HG02642 (cell line): ENCODE measurements around the gene CRIM1.
A peak's percentile ranks its signal among the peaks of the same experiment; 100 is the strongest.
"Not testable (repeated sequence)": the region's sequence is repeated elsewhere in the genome, so short reads cannot be mapped to it uniquely, and the experiment has no call there.

Experiments used
- ATAC-seq: cut with Tn5 transposase; IDR thresholded peaks from one replicate; pipeline ENCODE4 v1.9.1; 2021; ENCODE audit warnings: mild to moderate bottlenecking; ENCODE audit not compliant: unreplicated experiment, poor library complexity

The CRIM1 gene, protein sequence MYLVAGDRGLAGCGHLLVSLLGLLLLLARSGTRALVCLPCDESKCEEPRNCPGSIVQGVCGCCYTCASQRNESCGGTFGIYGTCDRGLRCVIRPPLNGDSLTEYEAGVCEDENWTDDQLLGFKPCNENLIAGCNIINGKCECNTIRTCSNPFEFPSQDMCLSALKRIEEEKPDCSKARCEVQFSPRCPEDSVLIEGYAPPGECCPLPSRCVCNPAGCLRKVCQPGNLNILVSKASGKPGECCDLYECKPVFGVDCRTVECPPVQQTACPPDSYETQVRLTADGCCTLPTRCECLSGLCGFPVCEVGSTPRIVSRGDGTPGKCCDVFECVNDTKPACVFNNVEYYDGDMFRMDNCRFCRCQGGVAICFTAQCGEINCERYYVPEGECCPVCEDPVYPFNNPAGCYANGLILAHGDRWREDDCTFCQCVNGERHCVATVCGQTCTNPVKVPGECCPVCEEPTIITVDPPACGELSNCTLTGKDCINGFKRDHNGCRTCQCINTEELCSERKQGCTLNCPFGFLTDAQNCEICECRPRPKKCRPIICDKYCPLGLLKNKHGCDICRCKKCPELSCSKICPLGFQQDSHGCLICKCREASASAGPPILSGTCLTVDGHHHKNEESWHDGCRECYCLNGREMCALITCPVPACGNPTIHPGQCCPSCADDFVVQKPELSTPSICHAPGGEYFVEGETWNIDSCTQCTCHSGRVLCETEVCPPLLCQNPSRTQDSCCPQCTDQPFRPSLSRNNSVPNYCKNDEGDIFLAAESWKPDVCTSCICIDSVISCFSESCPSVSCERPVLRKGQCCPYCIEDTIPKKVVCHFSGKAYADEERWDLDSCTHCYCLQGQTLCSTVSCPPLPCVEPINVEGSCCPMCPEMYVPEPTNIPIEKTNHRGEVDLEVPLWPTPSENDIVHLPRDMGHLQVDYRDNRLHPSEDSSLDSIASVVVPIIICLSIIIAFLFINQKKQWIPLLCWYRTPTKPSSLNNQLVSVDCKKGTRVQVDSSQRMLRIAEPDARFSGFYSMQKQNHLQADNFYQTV

DNA sequence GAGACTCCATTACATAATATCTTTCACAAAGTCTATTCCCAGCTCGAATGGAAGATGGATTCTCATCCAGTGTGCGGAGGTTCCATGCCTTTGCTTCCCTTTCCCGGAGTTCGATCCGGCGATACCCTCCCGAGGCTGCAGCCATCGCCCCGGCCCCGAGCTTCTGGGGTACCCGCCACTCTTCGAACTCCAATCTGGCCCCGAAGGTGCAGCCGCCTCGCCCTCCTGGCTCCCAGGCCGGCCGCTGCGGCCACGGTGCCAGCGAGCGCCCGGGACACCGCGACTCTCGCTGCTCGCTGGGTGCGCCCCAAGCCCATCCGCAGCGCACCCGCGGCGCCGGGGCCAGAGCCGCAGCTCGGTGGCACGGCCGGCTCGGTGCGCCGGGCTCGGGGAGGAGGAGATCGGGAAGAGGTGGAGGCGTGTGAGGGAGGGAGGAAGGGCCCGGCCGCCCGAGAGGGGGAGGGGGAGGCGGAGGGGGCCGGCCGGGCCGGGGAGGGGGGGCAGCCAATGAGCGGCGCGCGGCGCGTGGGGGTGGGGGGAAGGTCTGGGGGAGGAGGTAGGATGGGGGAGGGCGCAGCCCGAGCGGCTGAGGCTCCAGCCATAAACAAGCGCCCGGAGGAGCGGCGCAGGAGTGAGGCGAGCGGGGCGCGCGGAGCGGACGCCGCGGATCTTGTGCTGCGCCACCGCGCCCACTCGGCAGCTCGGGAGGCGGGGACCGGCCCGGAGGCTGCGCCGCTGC lies at the start of gene CRIM1:
Gene CRIM1, plus strand, starts transcription at position 628 of the 739 bp plus-strand sequence. CDS start 515 bp downstream, outside the sequence.
- ATAC-seq, result peak; percentile 58

DNA sequence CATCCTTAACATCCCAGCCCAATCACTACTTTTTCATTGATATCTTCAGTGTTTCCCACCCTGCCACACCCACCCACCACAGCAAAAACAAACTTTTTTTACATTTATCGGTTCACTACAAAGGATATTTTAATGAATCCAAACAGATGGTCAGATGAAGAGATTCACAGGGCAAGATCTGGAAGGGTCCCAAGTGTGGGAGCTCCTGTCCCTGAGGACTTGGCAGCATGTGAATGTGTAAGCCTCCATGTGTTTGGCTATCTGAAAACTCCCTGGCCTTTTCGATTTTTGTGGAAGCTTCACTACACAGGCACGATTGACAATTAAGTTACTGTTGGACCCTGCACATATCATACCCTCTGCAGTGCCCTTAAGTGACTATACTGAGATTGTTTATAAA lies 48.1 kb upstream of the CRIM1 start:
- no peak for ATAC-seq

DNA sequence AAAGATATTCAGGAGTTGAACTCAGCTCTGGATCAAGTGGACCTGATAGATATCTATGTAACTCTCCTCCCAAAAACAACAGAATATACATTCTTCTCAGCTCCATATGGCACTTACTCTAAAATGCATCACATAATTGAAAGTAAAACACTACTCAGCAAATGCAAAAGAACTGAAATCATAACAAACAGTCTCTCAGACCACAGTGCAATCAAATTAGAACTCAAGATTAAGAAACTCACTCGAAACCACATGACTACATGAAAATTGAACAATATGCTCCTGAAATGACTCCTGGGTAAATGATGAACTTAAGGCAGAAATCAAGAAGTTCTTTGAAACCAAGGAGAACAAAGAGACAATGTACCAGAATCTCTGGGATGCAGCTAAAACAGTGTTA lies 45.1 kb upstream of the CRIM1 start:
- ATAC-seq, result not testable (repeated sequence)

DNA sequence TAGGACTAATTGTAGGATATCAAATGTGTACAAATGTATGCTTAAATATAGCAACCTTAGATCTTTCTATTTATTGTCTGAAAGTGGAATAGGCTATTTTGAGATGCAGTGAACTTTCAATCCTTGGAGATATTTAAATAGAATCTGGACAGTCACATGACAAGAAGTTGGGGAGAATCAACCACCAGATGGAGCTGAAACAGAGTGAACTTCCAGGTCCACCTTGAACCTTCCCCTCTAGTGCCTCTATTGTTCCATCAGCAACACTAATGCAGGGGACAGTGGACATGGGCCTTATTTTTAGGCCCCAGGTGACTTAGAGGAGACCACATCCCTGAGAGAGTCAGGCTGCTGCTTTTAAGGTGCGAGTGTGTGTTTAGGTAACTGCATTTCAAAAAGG lies 37.0 kb upstream of the CRIM1 start:
- no peak for ATAC-seq

DNA sequence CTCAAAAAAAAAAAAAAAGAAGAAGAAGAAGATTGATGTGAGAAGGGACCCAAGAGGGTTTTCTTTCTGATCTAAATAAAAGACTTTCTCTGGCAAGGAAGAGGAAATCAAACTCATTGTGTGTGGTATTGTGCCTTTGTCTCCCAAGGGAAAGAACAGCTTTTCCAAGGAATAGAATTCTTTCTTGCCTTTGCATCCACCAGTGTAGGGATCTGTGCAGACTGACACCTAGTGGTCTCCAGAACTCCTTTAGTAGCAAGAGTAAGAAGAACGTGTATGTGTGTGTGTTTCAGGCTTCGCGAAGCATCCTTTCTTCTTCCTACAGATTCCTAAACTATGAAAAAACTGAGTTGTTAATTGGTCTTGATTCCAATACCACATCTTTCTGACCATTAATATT lies 33.5 kb upstream of the CRIM1 start:
- ATAC-seq, result no peak

DNA sequence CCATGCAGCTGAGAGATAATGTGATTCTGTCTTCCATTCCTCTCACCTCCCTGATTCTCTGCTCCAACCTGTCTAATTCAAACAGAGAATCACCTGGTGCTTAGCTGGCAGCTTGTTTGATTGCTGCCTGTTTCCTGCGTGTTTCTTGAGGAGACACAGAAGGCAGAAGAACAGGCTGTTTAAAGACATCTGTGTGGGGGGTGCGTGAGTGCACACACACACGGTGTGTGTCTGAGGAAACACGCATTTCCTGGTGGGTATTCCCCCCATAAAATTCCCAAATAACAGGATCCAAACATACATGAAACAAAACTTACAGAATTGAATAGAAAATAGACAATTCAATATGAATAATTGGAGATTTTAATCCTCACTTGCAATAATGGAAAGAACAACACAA lies 29.3 kb upstream of the CRIM1 start:
- ATAC-seq, result no peak

DNA sequence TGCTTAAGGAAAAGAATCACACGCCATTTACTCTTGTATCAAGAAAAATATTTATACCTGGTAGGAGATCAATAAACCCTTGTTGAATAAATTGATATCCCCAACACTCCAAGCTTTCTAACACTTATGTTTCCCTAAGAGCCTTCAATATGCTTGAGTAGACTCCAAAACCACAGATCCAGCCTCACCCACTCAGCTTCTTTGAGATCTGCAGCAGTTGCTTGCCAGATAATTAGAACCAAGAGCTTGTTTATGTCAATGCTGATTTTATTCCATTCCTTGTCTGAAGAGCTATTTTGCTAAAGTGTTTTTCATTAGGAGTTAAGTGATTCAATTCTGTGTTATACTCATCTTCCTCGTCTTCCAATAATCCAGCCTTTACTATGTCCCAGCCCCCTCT lies 26.3 kb upstream of the CRIM1 start:
- no peak for ATAC-seq

DNA sequence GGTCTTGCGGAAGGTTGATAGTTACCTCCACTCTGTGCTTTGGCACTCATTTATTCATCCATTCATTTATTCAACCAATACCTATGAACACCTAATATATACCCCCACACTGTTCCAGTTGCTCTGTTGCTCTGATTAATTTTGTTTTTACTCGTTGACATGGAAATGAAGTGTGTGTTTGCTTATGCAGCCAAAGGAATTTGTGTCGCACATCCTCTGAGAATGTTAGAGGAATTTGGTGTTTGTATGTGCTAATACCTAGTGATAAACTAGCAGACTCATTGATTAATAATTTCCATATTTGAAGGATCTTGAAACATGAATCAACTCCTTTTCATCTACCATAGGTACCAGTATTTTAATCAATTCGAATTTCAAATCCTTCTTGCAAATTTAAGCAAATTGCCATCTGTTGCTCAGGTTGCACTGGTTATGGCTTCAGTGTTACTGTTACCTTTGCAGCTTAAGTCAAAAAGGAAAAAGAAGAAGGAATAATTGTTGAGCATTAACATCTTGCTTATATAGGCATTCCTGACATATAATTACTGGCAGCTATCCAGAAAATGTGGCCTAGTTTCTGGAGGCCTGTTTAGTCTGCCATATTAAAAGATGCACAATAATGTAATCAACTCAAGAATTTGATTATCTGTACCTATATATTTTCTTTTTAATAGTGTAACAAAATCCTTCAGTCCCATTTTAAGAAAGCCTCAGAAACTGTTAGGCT lies 25.7 kb upstream of the CRIM1 start:
- no peak for ATAC-seq

DNA sequence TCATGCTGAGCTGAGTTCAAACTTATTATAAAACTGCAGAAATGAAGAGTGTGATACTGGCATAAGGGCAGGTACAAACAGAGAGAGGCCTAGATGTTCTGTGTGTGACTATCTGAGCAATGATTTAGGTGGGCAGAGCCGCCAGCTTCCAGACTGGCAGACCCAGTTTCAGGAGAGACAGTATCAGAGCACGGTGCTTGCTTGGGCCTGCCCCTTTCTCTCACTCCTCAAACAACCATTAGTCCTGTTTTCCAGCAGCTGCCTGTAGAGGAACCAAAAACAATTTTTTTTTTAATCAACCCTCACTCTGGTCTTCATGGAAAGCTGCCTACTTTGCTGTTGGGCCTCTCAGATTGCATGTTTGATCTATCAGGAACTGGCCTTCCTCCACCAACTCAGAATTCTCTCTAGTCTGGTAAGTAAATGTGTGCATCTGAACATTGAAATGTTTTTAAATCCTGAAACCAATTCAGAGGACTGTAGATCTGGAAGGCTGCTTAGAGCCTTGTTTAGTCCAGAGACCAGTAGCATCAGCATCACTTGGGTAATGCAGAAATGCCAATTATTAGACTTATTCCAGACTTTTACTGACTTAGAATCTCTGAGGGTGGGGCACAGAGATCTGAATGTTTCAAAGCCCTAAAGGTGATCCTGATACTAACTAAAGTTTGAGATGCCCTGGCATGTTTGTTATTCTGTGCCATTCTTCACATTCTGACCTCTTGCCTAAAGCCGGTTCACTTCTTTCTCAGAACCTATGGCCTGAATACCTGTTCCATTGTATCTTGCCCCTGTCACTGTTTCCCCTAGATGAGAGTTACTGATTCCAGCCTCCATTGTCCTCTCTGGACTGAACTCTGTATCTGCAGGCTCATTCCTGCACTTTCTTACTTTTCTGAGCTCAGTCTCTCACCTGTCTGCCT lies 24.8 kb upstream of the CRIM1 start:
- ATAC-seq, result no peak

DNA sequence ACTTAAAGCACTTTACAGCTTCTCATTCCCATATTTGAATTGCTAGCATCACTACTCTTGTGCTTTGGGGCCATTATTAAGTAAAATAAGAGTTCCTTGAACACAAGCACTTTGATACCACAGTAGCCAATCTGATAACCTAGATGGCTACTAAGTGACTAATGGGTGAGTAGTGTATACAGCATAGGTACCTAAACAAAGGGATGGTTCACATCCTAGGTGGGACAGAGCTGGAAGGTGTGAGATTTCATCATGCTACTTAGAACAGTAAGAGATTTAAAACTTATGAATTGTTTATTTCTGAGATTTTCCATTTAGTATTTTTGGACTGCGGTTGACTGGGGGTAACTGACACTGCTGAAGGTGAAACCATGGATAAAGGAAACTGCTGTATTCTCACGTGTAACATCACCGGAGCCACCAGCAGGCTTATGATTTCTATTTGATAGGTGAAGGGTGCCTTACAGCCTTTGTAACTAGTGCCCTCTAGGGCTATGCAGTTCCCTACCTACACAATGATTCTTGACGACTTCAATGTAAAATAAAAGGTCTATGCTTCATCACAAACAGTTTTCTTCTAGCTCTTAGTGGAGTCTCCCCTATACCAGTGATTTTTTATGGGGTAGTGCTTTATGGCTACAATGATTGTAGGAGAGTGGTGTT lies 22.1 kb upstream of the CRIM1 start:
- ATAC-seq, result no peak

DNA sequence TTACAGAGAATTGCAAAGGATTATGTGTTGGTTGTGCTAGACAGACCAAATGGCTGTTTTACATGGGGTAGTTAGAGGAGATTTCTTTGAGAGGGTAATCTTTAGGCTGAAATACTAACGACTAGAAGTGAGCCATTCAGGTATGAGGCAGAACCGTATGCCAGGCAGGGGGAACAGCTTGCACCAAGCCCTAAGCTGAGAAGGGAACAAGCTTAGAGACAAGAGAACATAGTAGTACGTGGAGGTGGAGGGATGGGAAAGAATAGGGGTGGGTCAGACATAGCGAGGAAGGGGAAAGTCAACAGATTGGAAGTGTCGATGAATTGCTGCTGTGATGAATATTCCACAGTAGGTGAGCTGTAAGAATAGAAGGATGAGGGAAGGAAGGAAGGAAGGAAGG lies 20.0 kb upstream of the CRIM1 start:
- no peak for ATAC-seq

DNA sequence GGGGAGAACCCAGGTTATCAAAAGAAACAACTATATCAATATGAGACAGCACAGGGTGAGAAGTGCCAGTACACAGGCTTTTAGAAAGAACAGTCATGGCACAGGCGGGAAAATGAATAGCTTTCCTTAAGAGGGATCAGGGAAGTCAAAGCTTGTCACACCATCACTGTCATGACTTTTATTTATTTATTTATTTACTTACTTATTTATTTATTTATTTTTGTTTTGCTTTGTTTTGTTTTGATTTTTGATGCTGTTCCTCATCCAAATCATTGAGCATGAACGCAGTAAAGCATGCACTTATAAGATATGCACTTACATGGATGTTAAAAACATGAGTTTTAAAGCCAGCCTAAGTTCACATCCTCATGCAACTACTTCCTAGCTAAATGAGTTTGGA lies 19.3 kb upstream of the CRIM1 start:
- ATAC-seq, result no peak

DNA sequence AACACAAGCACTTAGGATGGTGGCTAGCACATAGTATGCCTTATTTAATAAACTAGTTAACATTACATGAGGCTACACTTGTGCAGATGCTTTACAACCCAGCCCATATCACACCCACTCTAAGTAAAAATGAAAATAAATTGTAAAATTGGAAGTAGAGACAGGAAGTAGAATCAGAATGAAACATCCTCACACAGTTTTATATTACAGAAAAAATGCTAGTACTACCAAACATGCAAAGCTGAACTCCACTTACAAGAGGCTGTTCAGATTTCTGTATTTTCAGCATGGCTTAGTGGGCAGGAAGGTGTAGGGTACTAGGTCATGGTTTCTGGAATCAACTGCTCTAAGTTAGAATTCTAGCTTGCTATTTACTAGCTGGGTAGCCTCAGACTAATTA lies 18.2 kb upstream of the CRIM1 start:
- ATAC-seq, result no peak

DNA sequence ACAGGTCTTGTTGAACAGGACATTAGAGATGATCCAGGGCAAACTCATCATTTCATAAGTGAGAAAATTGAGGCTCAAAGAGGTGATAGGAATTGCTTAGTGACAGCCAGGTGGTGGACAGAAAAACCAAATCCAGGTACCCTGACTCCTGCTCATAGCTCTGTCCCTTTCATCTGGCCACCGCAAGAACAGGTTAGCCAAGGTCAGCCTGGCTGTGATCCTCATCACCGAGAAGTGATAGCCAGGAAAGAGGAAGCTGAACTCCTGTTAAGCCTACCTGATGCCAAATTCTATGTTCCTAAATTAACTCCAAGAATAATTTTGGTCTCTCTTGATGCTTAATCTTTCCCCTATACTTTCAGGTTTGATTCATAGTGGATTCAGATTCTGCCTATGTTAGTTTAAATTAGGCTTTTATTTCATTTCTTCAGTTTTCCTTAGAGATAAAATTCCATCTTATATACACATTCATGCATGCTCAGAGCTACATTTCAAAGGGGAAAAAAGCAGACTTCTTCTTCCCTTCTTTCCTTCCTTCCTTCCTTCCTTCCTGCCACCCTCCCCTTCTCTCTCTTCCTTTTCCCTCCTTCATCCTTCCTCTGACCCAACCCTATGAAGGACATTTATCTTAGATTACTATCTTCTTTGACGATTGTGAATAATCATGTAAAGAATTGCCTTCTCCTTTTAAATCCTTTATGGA lies 17.3 kb upstream of the CRIM1 start:
- ATAC-seq, result no peak

DNA sequence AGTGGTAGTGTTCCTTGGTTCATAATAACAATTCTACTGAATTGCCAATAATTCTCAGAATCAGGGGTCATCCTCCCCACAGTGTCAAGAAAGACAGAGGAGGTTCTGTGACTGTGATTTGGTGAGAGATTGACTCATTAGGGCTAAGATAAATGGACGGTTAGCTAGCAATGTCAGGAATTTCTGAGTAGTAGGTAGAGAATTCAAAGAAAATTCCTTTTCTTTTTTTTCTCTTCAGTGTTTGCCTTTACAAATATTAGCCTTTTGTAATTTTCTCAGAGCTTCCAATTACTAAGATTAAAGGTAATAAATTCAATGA lies 16.8 kb upstream of the CRIM1 start:
- no peak for ATAC-seq

DNA sequence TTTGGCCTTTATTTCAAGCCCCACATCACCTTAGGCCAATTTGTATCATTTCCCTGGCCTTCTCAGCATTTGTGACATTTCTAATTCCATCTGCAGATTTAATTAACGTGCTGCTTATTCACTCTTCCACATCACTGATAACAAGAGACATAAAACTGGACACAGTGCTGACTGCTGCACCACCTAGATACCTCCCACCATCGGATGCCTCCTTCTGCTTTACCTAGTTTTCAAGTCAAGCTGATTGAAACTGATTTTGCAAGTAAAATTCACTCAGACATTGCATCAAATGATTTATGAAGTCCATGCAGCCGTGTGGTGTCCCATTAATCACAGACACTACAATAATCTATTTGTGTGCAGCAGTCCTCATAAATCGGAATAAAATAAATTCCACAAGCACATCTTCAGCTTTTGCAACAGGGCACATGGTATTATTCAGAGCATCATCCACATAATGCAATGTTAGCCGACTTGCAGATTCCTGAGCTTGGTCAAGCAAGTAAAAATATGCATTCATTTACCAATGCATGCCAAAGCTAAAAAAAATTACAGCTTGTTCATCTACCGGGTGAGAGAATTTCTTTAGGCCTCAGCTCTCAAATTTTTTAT lies 15.9 kb upstream of the CRIM1 start:
- no peak for ATAC-seq

DNA sequence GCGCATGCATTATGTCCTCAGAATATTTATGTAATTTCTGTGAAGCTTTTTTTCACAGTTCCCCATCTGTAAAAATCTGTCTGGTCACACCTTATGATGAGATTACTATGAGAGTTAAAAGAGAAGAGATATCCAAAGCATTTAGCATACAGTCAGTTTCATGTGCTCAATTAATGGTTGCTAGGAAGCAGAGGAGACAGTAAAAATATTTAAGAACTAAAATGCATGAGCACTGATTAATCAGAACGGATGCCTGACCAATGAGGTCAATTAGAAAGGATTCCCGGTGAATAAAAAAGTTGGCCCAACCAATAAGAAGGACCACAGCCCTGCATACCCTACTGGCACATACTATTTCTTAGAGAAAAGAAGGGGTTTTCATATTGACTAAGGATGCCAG lies 12.0 kb upstream of the CRIM1 start:
- ATAC-seq, result no peak
